ENCODE results near the gene BET1.
A peak's percentile ranks its signal among the peaks of the same experiment; 100 is the strongest.

The BET1 gene

DNA sequence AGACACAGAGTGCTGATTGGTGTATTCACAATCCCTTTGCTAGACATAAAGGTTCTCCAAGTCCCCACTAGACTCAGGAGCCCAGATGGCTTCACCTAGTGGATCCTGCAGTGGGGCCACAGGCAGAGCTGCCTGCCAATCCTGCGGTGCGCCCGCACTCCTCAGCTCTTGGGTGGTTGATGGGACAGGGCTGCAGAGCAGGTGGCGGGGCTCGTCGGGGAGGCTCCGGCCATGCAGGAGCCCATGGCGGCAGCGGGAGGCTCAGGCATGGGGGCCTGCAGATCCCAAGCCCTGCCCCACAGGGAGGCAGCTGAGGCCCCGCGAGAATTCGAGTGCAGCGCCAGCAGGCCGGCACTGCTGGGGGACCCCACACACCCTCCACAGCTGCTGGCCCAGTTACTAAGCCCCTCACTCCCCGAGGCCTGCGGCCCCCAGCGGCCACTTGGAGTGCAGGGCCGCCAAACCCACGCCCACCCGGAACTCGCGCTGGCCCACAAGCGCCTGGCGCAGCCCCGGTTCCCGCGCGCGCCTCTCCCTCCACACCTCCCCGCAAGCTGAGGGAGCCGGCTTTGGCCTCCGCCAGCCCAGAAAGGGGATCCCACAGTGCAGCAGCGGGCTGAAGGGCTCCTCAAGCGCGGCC, 7.7 kb upstream of the BET1 start:
- no peak for DNase-seq

DNA sequence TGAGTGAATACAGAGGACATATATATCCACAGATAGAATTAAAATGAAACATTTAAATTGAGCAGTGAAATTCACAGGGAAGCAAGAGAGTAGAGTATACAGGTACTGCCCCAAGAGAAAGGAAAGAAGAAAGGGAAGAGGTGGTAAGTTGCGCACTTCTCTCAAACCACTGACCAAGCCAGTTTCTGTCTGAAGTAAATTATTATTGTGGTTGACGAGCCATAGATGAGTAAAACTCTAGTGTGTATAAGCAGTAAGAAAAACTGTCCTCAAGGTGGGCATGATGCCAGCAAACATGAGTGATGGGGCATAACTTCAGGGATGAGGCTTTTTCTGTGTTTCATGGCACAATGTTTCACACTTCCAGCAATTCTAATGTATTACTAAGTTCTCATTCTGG, 4.4 kb upstream of the BET1 start:
- DNase-seq: no peak

DNA sequence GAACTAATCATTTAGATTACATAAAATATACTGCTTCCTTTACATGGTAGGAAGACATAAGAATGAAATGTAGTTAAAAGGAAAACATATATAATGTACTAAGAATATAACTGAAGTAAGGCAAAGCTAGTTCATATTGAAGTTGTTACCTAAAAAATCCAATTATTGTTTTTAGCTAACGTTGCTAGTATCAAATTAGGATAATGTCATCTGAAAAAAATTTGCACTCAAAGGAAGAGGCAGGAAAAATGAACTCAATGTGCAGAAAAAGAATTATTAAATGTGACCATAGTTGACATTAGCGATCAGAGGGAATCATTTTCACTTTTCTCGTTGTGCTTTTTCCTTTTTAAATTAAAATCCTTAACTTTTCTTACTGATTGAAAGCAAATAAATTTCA, 1.6 kb upstream of the BET1 start:
- no peak for DNase-seq

DNA sequence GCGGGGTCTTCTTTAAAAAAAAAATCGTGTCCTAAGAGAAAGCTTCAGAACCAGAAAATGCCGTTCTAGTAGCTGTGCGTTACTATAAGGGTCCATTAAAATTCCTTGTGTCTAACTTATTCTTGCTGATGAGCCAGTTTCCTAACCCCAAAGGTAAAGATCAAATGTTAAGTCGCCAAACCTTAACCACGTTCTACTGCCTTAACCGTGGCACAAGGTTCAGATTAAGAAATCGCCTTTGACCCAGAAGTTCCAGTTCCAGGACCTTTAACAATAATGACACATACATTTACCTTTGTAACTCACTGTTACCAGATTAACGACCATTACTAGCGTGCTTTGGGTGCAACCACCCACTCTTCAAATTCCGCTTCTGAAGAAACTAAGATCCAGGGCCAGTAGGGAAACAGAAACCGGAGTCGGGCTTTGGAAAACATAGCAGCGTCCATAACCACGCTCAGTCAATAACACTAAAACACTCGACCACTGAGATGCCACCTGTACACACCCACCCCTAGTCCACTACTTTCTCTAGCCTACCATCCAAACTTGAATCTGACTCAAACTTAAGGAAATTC, 620 bp downstream of the BET1 start:
- no peak for DNase-seq

DNA sequence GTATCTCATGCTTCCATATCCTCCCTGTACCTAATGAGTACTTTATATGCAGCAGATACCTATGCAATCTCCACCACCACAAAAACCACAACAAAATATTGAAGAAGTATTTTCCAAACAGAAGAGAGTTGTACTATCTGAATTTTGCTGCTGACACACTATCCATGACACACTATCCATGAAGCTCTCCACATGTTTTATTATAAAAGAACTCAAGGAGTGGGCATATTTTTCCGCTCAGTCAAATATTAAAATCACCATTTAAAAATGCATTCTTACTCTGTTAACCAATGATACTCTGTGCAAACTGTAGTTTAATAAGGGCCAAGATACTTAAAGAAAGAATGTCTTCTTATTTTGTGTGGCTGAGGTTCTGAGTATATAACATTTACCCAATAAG, 2.8 kb downstream of the BET1 start:
- DNase-seq: no peak

DNA sequence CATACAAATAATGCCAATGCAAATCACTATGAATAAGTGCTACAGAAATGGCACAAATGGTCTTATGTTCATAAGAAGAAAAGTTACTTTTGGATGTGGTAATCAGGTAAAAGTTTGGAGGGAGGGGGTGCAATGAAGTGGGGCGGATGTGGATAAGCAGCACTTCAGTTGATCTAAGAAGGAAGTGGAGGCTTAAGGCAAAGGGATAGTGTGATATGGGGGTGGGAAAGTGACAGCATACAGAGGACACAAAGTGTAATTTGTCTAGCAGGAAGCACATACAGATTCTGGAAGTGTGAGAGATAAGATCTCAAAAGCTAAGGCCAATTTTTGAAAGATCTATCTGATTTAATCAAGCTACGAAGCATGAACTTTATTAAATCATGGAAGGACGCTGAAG, 6.3 kb downstream of the BET1 start:
- DNase-seq: no peak

DNA sequence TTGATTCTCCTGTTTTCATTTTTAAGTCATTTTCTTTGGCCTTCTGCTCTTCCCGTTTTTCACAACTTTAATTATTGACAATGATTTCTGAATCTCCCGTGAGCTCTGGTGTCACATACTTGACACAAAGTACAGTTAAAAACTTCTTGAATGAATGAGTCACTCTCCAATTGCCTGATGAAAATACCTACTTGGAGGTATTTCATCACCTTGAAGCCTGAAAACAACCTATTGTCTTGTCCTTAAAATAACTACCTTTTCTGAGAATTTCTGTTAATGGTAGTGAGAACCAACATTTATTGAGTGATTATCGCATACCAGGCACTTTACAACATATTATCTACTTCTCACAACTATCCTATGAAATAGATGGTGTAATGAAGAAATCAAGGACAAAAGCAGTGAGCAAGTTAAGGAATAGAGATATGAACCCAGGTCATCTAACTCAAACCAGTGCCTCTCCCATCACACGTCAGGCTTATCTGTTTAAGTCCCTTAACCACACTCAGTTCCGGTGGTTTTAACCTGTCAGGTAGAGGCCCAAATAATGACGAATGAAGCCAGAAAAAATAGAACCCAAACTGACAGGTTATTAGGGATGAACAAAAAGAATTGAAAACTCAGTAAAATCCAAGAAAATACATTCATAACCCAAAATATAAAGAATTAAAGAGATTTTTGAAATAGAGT, 11.6 kb downstream of the BET1 start:
- DNase-seq: peak; percentile 7

DNA sequence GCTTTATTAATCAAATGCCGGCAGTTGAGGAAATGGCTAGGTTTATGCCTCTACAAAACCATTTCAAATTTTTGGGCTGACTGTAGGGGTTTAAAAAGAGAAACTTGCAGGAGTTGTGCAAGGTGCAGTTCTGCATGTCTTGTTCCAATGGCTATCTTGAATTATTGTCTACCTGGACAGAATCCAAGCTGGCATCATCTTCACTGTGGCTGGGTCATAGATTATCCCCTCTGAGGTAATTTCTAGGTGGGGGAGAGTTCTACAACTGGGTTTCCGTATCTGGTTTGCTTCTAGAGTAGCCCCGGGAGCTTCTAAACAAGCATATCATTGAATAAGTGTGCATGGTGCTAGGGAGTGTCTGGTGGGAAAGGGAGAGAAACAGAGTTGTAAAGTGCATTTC, 16.9 kb downstream of the BET1 start:
- no peak for DNase-seq

DNA sequence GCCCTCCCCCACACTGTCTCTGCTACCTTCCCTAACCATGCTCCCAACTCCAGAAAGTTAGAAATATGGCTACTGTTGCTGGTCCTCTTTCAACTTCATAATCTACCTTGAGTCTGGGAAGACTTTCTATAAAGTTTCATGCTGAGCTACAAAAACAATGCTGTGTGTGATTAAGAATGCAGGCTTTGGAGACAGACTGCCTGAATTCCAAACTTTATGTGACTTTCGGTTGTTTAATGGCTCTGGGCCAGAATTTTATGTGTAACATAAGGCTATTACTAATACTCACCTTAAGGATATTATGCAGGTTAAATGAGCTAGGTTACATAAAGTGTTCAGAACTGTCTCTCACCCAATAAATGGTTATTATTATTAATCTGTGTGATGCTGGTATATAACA, 19.1 kb downstream of the BET1 start:
- DNase-seq: no peak

DNA sequence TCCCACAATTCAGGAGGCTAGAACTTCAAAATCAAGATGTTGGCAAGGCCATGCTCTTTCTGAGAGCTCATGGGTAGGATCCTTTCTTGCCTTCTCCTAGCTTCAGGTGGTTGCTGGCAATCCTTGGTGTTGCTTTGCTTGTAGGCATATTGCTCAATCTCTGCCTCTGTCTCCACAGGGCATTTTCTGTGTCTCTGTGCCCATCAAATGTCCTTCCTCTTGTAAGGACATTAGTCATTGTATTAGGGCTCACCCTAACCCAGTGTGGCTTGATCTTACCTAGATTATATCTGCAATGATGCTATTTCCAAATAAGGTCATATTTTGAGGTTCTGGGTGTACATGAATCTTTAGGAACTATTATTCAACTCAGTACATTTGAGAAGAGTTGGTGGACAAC, 20.1 kb downstream of the BET1 start:
- DNase-seq: no peak

DNA sequence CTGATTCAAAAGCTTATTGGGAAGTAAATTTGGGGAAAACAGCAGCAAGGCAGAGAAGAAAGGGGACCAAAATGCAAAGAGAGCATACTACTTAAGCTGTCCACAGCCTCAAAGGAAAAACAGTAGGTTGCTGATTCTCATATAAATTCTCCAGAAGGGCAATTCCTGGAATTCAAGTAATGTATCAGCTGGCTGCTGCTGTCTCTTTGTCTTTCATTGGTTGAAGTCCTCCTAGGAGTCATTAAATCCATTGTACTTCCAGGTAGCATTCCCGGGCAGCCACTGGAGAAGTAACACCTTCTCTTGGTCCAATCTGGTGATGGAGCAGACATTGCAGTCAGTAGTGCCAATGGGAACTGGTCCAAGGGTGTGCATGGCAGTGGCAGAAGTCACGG, 22.7 kb downstream of the BET1 start:
- DNase-seq: no peak

DNA sequence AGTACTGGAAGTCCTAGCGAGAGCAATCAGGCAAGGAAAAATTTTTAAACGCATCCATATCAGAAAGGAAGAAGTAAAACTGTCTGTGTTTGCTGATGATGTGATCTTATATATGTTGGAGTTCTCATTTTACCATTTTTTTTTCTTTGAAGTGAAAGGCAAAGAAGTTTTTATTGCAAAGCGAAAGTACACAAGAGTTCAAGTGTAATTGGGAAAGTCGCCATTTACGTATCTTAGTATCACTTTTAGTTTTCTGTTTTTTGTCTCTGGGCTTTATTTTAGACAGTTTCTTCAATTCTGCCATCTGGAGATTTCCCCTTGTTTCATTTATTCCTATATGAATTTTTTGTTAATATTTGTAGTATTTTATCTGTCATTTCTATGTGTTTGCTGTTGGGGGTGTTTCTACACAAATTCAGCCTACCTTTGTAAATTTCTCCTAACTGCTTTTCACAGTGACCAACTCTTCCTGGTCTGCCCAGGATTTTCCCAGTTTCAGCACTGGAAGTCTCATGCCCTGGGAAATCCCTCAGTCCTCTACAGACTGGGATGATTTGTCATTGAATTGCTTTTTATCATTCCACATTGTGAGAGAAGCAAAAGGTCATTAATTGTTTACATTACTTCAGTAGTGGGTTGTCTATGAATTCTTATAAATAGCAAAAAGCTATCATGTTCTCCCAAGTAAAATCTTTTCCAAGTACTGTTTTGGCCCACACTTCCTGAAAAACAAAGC, 23.2 kb downstream of the BET1 start:
- DNase-seq: no peak

DNA sequence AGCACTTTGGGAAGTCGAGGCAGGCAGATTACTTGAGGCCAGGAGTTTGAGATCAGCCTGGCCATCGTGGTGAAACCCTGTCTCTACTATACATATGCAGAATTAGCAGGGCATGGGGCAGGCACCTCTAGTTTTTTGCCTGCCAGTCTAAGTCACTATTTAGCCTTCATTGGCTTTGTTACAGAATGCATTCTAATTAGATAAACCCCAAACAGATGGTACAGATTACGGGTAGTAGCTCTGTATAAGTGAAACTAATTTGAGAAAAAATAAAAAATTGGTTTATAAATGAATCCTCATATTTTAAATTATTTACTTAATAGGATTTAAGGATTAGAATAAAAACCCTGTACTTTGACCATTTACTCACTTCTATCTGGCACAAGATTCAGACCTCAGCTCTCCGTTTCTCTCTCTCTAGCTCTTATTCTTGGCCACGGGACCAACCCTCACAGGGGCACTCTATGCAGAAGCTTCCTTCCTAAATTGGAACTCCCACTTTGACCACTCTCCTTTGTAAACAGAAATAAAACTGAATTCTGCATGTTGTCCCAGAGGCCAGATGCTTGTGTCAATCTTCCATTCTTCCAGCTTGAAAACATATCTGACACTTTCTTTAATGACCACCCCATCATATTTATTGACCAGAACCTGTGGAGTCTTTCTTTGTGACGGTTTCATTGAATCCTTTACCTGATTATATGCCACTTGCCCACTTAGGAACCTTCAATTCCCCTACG, 26.8 kb downstream of the BET1 start:
- DNase-seq: no peak

DNA sequence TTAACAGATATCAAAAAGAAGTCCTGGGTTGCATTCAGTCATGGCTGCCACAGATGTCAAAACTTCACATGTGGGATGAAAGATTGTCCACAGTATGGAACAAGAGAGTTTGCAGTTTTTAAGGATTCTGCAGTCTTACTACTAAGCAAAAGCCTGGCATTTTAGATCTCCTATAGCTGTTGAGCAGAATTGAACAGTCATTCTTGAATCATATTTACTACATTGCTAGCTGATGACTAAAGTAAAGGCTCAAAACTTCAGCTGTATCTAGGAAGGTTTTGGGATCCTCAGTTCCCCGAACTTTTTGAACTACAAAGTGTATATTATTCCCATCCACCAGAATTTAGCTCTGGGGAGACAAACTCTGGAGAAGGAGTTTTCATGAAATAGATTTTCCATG, 31.0 kb downstream of the BET1 start:
- DNase-seq: no peak

DNA sequence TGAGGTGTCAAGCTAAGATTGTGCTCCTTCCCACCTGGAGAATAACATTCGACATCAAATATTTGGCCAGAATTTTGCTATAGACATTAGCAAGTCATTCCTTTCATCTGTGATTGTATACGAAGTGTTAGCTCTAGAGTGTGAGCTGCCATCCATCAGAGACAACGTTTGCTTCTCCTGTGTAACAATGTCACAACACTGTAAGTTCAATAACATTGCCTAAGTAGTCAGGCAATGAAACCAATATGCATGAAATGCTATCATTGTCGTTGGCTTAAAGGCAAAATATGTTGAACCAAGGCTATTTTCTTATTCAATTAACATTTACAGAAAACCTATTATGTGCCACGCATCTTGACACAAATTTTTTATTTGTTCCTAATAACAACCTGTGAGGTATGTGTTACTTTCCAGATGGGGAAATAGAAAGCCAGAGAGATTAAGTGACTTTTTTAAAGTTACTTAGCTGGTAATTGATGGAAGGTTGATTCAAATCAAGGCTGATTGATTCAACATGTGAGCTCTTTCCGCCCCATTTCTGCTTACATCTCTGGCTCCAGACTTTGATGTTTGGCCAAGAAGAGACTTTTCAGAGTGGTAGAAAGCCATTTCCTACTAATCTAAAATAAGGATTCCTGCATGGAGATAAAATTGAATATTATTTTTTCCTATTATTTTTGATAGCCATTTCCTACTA, 32.0 kb downstream of the BET1 start:
- DNase-seq: no peak

DNA sequence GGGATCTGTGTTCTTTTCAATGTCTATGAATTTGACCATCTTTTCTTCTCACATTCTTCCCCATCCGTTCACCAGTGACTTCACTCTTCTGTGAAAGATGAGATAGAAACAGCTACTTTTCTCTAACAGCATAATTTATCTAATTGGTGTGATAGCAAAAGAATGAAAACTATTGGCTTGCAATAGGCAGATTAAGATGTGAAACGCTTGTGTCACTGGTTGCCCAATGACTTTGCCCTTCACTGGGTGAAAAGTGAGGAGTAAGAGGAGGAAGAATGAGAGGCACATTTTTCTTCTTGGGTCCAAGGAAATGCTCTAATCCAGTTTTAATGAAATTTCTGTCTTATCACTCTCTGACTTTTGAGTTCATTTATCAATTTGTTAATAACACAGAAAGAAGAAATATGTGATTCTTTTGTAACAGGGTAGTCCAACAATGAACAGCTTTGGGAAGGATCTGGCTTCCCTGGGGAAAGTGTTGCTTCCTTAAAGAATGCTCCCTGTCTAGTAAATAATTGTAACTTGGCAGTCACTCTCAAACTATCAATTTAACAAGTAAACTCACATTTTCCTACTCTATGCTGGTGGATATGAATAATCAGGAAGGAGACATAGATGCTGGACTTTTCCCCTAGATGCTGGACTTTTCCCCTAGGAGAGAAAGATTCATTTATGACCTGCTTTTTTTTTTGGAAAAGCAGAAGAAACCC, 35.1 kb downstream of the BET1 start:
- DNase-seq: no peak

DNA sequence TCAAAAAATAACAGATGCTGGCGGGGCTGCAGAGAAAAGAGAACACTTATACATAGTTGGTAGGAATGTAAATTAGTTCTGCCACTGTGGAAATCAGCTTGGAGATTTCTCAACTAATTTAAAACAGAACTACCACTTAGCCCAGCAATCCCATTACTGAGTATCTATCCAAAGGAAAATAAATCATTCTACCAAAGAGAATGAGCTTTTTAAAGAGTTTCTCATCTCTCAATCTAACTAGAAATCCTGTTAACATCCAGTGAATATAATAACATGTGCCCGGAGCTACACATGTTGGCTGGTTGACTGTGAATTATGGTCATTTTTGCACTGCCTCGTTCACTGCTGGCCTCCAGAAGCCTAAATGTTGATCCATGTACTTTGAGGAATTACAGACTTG, 39.3 kb downstream of the BET1 start:
- no peak for DNase-seq

DNA sequence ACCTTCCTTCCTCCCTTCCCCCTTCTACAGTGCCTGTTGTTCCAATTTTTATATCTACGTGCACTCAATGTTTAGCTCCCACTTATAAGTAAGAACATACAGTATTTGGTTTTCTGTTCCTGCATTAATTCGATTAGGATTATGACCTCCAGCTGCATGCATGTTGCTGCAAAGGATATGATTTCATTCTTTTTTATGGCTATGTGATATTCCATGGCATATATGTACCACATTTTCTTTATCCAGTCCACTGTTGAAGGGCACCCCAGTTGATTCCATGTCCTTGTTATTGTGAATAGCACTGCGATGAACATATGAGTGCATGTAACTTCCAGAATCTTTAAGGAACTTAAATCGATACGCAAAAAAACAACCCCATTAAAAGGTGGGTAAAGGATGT, 39.9 kb downstream of the BET1 start:
- DNase-seq: no peak

DNA sequence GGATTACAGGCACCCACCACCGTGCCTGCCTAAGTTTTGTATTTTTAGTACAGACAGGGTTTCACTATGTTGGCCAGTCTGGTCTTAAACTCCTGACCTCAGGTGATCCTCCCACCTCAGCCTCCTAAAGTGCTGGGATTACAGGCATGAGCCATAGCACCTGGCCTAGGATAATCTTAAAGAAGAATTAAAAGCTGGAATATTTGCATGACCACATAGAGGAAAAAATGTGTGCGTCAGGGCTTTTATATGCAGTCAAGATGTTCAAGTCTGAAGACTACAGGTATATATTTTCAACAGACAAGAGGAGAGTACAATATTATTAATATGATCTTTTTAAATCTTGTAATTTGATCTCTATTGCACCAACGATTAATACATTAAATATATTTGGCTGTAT, 43.2 kb downstream of the BET1 start:
- no peak for DNase-seq

DNA sequence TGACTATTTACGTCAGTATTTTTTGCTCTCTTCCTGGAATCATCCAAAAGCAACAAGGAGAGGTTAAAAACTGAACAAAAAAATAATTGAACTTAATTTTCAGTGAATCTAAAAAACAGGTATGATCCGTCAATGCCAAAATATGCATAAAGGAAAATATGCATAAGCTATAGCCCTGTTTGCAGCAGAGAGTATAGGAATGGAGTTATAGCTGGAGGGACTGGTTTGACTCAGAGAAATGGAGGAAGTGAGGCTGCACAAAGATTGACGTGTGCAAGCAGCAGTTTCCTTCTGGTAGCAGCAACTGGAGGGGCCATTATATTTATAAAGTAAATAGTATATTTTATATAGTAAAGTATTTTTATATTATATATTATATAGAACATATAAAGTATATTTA, 45.5 kb downstream of the BET1 start:
- DNase-seq: no peak

DNA sequence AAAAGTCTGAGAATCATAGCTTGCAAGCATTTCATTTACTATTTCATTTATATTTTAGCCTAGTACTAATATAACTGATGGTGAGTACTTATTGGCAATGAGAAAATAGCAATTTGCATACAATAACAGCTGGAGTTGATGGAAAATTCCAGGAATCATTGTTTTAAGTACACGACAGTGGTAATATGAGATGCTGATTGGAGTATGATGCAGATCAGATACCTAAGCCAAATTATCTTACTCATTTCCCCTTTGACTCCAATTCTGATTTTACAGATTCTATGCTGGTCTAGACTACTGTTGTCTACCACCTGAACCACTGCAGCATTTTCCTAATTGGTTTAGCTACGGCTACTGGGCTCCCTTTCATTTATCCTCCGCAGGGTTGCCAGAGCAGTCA, 45.9 kb downstream of the BET1 start:
- DNase-seq: no peak

DNA sequence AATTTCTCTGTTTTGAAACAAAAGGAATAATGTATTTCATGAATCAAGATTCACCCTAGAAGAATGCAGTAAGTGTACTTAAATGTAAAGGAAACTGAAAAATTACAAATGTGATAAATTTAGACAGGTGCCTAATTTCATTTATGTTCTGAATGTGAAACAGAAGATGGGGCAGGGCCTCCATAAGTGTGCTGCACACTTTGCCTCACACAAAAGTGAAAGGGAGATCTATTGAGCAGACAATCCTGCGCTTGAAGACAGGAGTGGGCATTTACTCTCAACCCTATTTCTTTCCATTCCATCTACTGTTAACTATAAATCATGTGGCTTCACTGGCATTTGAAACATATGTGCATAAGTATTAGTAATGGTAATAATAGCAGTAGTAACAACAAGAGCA, 46.4 kb downstream of the BET1 start:
- DNase-seq: no peak

All from NCI-H226 (cell line).